ENCODE measurements around the gene CTBP1. TPM values are rescaled to one million over a fixed set of nuclear protein-coding genes. Genes with fewer than 3 reads are reported as not detected.

The CTBP1 gene
- polyA plus RNA-seq, 1 donor (not counting 4 experiments of a cell fraction or from before 2014, with no cell fraction given): 46.9 TPM

- peaks cover 44% of the 10 kb centered on the region for H3K79me2 ChIP-seq (ENCODE audit: control insufficient read depth, insufficient read depth, low read length)
- peaks cover 21% of the 10 kb centered on the region for H4K20me1 ChIP-seq (ENCODE audit: control insufficient read depth, extremely low read depth, insufficient read depth, low read length)
- H3K9ac ChIP-seq (ENCODE audit: control insufficient read depth, extremely low read depth, insufficient read depth, low read length): no peak overlapping the region
- H3K36me3 ChIP-seq (ENCODE audit: control insufficient read depth in 2 of 2, extremely low read depth in 1 of 2, insufficient read depth in 2 of 2, low read length in 2 of 2): peaks cover 22 to 40% of the 10 kb centered on the region in 2 experiments
- no peaks in the 10 kb centered on the region for H3K27me3 ChIP-seq (ENCODE audit: control insufficient read depth, extremely low read depth, insufficient read depth, low read length)
- H2AFZ ChIP-seq (ENCODE audit: control insufficient read depth, low read length): no peak overlapping the region
- no peak overlapping the region for H3K27ac ChIP-seq (ENCODE audit: control insufficient read depth, insufficient read depth, low read length)
- peaks cover 28% of the 10 kb centered on the region for H3K4me1 ChIP-seq (ENCODE audit: control insufficient read depth, extremely low read depth, insufficient read depth, low read length)
- DNase-seq (ENCODE audit: low read depth, low spot score) (no peak), FAIRE-seq (no peak)
- H3K4me3 ChIP-seq (ENCODE audit: control insufficient read depth in 2 of 3, extremely low read depth in 1 of 3, insufficient read depth in 2 of 3, low read depth in 1 of 3, low read length in 3 of 3): no peak overlapping the region
- no peak for TF ChIP-seq CTCF (optimal IDR thresholded peaks at IDR 0.05 in 1 of 3, IDR thresholded peaks at IDR 0.05 in 1 of 3, conservative IDR thresholded peaks at IDR 0.05 in 1 of 3; ENCODE audit: extremely low read depth in 1 of 3, insufficient read depth in 2 of 3, low read length in 3 of 3)
- TF ChIP-seq EZH2 (IDR thresholded peaks at IDR 0.05; ENCODE audit: low read length): no peak
- H3K4me2 ChIP-seq (ENCODE audit: control insufficient read depth, extremely low read depth, insufficient read depth, low read depth, low read length): no peak overlapping the region
- dilution Hi-C loops (cut with MboI; ENCODE audit: extremely low pct_ligation_motif_present, low sequenced_read_pairs): no loop called here
- H3K9me1 ChIP-seq (ENCODE audit: control insufficient read depth, extremely low read depth, insufficient read depth, low read length): peaks cover 3% of the 10 kb centered on the region
- H3K9me3 ChIP-seq (ENCODE audit: control insufficient read depth, low read depth, low read length): no peaks in the 10 kb centered on the region
Observed at GRCh38 chr4:1236103-1236641, 12.8 kb downstream of the CTBP1 start.

- TF ChIP-seq EZH2 (IDR thresholded peaks at IDR 0.05; ENCODE audit: low read length) (no peak), CTCF (optimal IDR thresholded peaks at IDR 0.05 in 1 of 3, IDR thresholded peaks at IDR 0.05 in 1 of 3, conservative IDR thresholded peaks at IDR 0.05 in 1 of 3; ENCODE audit: extremely low read depth in 1 of 3, insufficient read depth in 2 of 3, low read length in 3 of 3) (no peak)
- FAIRE-seq: no peak
- peaks cover 20 to 42% of the 10 kb centered on the region in 2 experiments for H3K36me3 ChIP-seq (ENCODE audit: control insufficient read depth in 2 of 2, extremely low read depth in 1 of 2, insufficient read depth in 2 of 2, low read length in 2 of 2)
Observed at GRCh38 chr4:1235381-1236102, 13.4 kb downstream of the CTBP1 start.

More at GRCh38 chr4:1235381-1236102, 13.4 kb downstream of the CTBP1 start:
- Histone ChIP-seq H3K4me1 (ENCODE audit: control insufficient read depth, extremely low read depth, insufficient read depth, low read length) (peaks cover 29% of the 10 kb centered on the region), H3K9me1 (ENCODE audit: control insufficient read depth, extremely low read depth, insufficient read depth, low read length) (peaks cover 3% of the 10 kb centered on the region), H3K4me3 (ENCODE audit: control insufficient read depth in 2 of 3, extremely low read depth in 1 of 3, insufficient read depth in 2 of 3, low read depth in 1 of 3, low read length in 3 of 3) (no peak overlapping the region), H3K27me3 (ENCODE audit: control insufficient read depth, extremely low read depth, insufficient read depth, low read length) (no peaks in the 10 kb centered on the region), H3K79me2 (ENCODE audit: control insufficient read depth, insufficient read depth, low read length) (peaks cover 40% of the 10 kb centered on the region), H3K27ac (ENCODE audit: control insufficient read depth, insufficient read depth, low read length) (no peak overlapping the region), H3K4me2 (ENCODE audit: control insufficient read depth, extremely low read depth, insufficient read depth, low read depth, low read length) (no peak overlapping the region), H3K9ac (ENCODE audit: control insufficient read depth, extremely low read depth, insufficient read depth, low read length) (no peak overlapping the region), H4K20me1 (ENCODE audit: control insufficient read depth, extremely low read depth, insufficient read depth, low read length) (peaks cover 27% of the 10 kb centered on the region), H3K9me3 (ENCODE audit: control insufficient read depth, low read depth, low read length) (no peaks in the 10 kb centered on the region), H2AFZ (ENCODE audit: control insufficient read depth, low read length) (no peak overlapping the region)
- no peak for DNase-seq (ENCODE audit: low read depth, low spot score)
- dilution Hi-C loops (cut with MboI; ENCODE audit: extremely low pct_ligation_motif_present, low sequenced_read_pairs): no loop called here

Measured in keratinocyte (primary cell).